Spleen (tissue), 7 donors: ENCODE results near the gene PMM2.

Source experiments
- CTCF ChIP-seq, 11 experiments: fragments of 200-600 bp in 7 of 11; fragments of 450-650 bp in 4 of 11; sonication (generic) in 4 of 11; IDR thresholded peaks in 8 of 11; conservative IDR thresholded peaks in 3 of 11; 1 replicate in 7 of 11; 2 replicates in 4 of 11; pipeline versions ENCODE4 v1.4.0 to v1.8.0; 2016 to 2021; ENCODE audit warnings: antibody characterized with exemption in 11 of 11, inconsistent platforms in 4 of 11, mild to moderate bottlenecking in 1 of 11
- POLR2A ChIP-seq, 3 donors: fragments of 450-650 bp; IDR thresholded peaks; one replicate each; pipeline ENCODE4 v1.5.1; 2017; ENCODE audit warnings: antibody characterized with exemption in 3 of 3, mild to moderate bottlenecking in 1 of 3
- POLR2AphosphoS5 ChIP-seq, 3 donors: sonication (generic); formaldehyde crosslinking; IDR thresholded peaks; one replicate each; pipeline ENCODE4 v1.5.1; 2017; ENCODE audit warnings: antibody characterized with exemption in 3 of 3
- donor health status: DM: no; HTN: no; CAD: no; lungs with moderate emphysema.
- donor health status: DM: no; HTN: no; CAD: no.
- donor health status: DM: no; HTN: no; CAD: no.

- peak in 2 of 3 donors; percentile 10 to 52 for TF ChIP-seq POLR2AphosphoS5 (IDR thresholded peaks at IDR 0.05)
- no peak for TF ChIP-seq POLR2A (IDR thresholded peaks at IDR 0.05)
- TF ChIP-seq CTCF (IDR thresholded peaks at IDR 0.05 in 8 of 11, conservative IDR thresholded peaks at IDR 0.05 in 3 of 11) = no peak
These were observed 96.5 kb downstream of the PMM2 start for GRCh38 chr16:8893976-8894690.
